ENCODE data around the gene C16orf86.
"Not testable (repeated sequence)": the region's sequence is repeated elsewhere in the genome, so short reads cannot be mapped to it uniquely, and the experiment has no call there.

The C16orf86 gene

GRCh38 chr16:67668495-67669157, 2.0 kb downstream of the C16orf86 start:
- no peak for DNase-seq

- no peak for DNase-seq
Observed at GRCh38 chr16:67669499-67670101, 3.0 kb downstream of the C16orf86 start.

GRCh38 chr16:67672306-67672705, 5.7 kb downstream of the C16orf86 start:
- no peak for DNase-seq

GRCh38 chr16:67672739-67673662, 6.4 kb downstream of the C16orf86 start:
- no peak for DNase-seq

- DNase-seq = no peak
Observed at GRCh38 chr16:67673712-67674580, 7.3 kb downstream of the C16orf86 start.

GRCh38 chr16:67674851-67675578, 8.4 kb downstream of the C16orf86 start:
- no peak for DNase-seq

- no peak for DNase-seq
Observed at GRCh38 chr16:67675579-67675935, 8.9 kb downstream of the C16orf86 start.

- DNase-seq = no peak
Observed at GRCh38 chr16:67675999-67676398, 9.4 kb downstream of the C16orf86 start.

GRCh38 chr16:67676516-67676915, 9.9 kb downstream of the C16orf86 start:
- DNase-seq = no peak

- DNase-seq = no peak
Observed at GRCh38 chr16:67676939-67677338, 10.3 kb downstream of the C16orf86 start.

GRCh38 chr16:67677712-67678111, 11.1 kb downstream of the C16orf86 start:
- no peak for DNase-seq

- DNase-seq = no peak
Observed at GRCh38 chr16:67678354-67679023, 11.9 kb downstream of the C16orf86 start.

- no peak for DNase-seq
Observed at GRCh38 chr16:67679935-67680897, 13.6 kb downstream of the C16orf86 start.

- no peak for DNase-seq
Observed at GRCh38 chr16:67683767-67684166, 17.2 kb downstream of the C16orf86 start.

- no peak for DNase-seq
Observed at GRCh38 chr16:67685388-67686112, 18.9 kb downstream of the C16orf86 start.

GRCh38 chr16:67693517-67694285, 27.1 kb downstream of the C16orf86 start:
- DNase-seq = not testable (repeated sequence)

GRCh38 chr16:67694611-67695010, 28.0 kb downstream of the C16orf86 start:
- no peak for DNase-seq

- no peak for DNase-seq
Observed at GRCh38 chr16:67697422-67698185, 31.0 kb downstream of the C16orf86 start.
